HG02571 (cell line): ENCODE measurements around the gene PRKN.

Source experiments
- ATAC-seq: cut with Tn5 transposase; IDR thresholded peaks from one replicate; pipeline ENCODE4 v1.9.1; 2021; ENCODE audit warnings: mild to moderate bottlenecking, moderate library complexity; ENCODE audit not compliant: unreplicated experiment

The PRKN gene

GRCh38 chr6:162621246-162621645 is 106.3 kb downstream of the PRKN start:
- no peak for ATAC-seq

GRCh38 chr6:162620073-162620472 is 107.5 kb downstream of the PRKN start:
- no peak for ATAC-seq

- no peak for ATAC-seq
Observed at GRCh38 chr6:162618448-162619002, 109.0 kb downstream of the PRKN start.

GRCh38 chr6:162615016-162615705 is 112.4 kb downstream of the PRKN start:
- ATAC-seq = no peak

GRCh38 chr6:162613310-162613709 is 114.3 kb downstream of the PRKN start:
- ATAC-seq = no peak

GRCh38 chr6:162612613-162613012 is 115.0 kb downstream of the PRKN start:
- ATAC-seq = no peak

GRCh38 chr6:162610351-162610750 is 117.2 kb downstream of the PRKN start:
- no peak for ATAC-seq

- no peak for ATAC-seq
Observed at GRCh38 chr6:162605881-162606280, 121.7 kb downstream of the PRKN start.

GRCh38 chr6:162603231-162604015 is 124.1 kb downstream of the PRKN start:
- no peak for ATAC-seq

- no peak for ATAC-seq
Observed at GRCh38 chr6:162602759-162603158, 124.8 kb downstream of the PRKN start.

GRCh38 chr6:162596676-162597075 is 130.9 kb downstream of the PRKN start:
- no peak for ATAC-seq

- no peak for ATAC-seq
Observed at GRCh38 chr6:162591517-162591916, 136.0 kb downstream of the PRKN start.

GRCh38 chr6:162581988-162582780 is 145.4 kb downstream of the PRKN start:
- ATAC-seq = no peak

GRCh38 chr6:162580619-162581018 is 146.9 kb downstream of the PRKN start:
- no peak for ATAC-seq

- ATAC-seq = no peak
Observed at GRCh38 chr6:162576016-162576415, 151.6 kb downstream of the PRKN start.

GRCh38 chr6:162572240-162572639 is 155.3 kb downstream of the PRKN start:
- no peak for ATAC-seq

- no peak for ATAC-seq
Observed at GRCh38 chr6:162568266-162568665, 159.3 kb downstream of the PRKN start.

GRCh38 chr6:162562041-162562440 is 165.5 kb downstream of the PRKN start:
- no peak for ATAC-seq

- ATAC-seq = no peak
Observed at GRCh38 chr6:162560891-162561290, 166.7 kb downstream of the PRKN start.

- ATAC-seq = no peak
Observed at GRCh38 chr6:162554531-162554930, 173.0 kb downstream of the PRKN start.

GRCh38 chr6:162546905-162547304 is 180.7 kb downstream of the PRKN start:
- no peak for ATAC-seq
